Lower leg skin (tissue), 3 donors: ENCODE results near the gene AP3M1.

Experiments used
- POLR2A ChIP-seq, 2 donors: fragments of 450-650 bp; IDR thresholded peaks; one replicate each; pipeline ENCODE4 v1.6.1; 2016 to 2017; ENCODE audit warnings: antibody characterized with exemption in 2 of 2, mild to moderate bottlenecking in 1 of 2, moderate library complexity in 1 of 2
- TF ChIP-seq, protein P1 (sequence below), 3 donors: fragments of 450-650 bp; IDR thresholded peaks; one replicate each; pipeline ENCODE4 v1.5.1; 2016; ENCODE audit warnings: antibody characterized with exemption in 3 of 3, mild to moderate bottlenecking in 3 of 3, moderate library complexity in 2 of 3

DNA sequence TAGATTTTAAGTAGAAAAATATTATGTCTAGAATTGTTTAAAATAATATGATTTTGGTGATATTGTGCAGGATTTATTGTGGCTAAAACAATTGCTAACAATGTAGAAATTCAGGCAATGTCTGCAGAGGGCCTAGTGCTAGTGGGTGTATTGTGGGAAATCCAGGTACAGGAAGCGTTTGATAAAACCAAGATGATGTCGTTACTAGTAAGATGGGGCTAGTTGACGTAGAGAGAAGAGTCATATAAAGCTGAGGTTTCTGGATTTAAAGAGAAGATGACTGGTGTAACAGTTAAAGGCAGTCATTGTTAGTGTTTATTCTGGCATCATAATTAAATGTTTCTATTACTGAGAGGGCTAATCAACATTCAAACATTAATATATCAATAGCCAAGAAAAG lies 43.9 kb upstream of the AP3M1 start:
- TF ChIP-seq, protein P1, sequence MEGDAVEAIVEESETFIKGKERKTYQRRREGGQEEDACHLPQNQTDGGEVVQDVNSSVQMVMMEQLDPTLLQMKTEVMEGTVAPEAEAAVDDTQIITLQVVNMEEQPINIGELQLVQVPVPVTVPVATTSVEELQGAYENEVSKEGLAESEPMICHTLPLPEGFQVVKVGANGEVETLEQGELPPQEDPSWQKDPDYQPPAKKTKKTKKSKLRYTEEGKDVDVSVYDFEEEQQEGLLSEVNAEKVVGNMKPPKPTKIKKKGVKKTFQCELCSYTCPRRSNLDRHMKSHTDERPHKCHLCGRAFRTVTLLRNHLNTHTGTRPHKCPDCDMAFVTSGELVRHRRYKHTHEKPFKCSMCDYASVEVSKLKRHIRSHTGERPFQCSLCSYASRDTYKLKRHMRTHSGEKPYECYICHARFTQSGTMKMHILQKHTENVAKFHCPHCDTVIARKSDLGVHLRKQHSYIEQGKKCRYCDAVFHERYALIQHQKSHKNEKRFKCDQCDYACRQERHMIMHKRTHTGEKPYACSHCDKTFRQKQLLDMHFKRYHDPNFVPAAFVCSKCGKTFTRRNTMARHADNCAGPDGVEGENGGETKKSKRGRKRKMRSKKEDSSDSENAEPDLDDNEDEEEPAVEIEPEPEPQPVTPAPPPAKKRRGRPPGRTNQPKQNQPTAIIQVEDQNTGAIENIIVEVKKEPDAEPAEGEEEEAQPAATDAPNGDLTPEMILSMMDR (IDR thresholded peaks at IDR 0.05): no peak
- TF ChIP-seq POLR2A (IDR thresholded peaks at IDR 0.05): no peak
